GM21723 (cell line): ENCODE results near the gene ZNF787.
A peak's percentile ranks its signal among the peaks of the same experiment; 100 is the strongest.

ENCODE experiments used
- ATAC-seq: cut with Tn5 transposase; IDR thresholded peaks from one replicate; pipeline ENCODE4 v1.9.1; 2021; ENCODE audit warnings: mild to moderate bottlenecking, moderate library complexity; ENCODE audit not compliant: unreplicated experiment

The ZNF787 gene

GRCh38 chr19:56089344-56089743 is 31.8 kb downstream of the ZNF787 start:
- no peak for ATAC-seq

- no peak for ATAC-seq
Measured at GRCh38 chr19:56088497-56089215, 32.4 kb downstream of the ZNF787 start.

GRCh38 chr19:56087647-56088496 is 33.2 kb downstream of the ZNF787 start:
- no peak for ATAC-seq

- ATAC-seq, result no peak
Measured at GRCh38 chr19:56086671-56087430, 34.2 kb downstream of the ZNF787 start.

- ATAC-seq, result no peak
Measured at GRCh38 chr19:56085571-56086275, 35.4 kb downstream of the ZNF787 start.

- no peak for ATAC-seq
Measured at GRCh38 chr19:56084835-56085536, 36.1 kb downstream of the ZNF787 start.

- ATAC-seq, result no peak
Measured at GRCh38 chr19:56083668-56084067, 37.4 kb downstream of the ZNF787 start.

- ATAC-seq, result peak; percentile 74
Measured at GRCh38 chr19:56080669-56081401, 40.3 kb downstream of the ZNF787 start.

GRCh38 chr19:56079609-56080008 is 41.5 kb downstream of the ZNF787 start:
- ATAC-seq, result no peak

GRCh38 chr19:56076498-56076897 is 44.6 kb downstream of the ZNF787 start:
- ATAC-seq, result no peak

GRCh38 chr19:56071151-56071550 is 49.9 kb downstream of the ZNF787 start:
- ATAC-seq, result no peak

- ATAC-seq, result no peak
Measured at GRCh38 chr19:56069642-56070041, 51.5 kb downstream of the ZNF787 start.

GRCh38 chr19:56066152-56067023 is 54.7 kb downstream of the ZNF787 start:
- no peak for ATAC-seq

- no peak for ATAC-seq
Measured at GRCh38 chr19:56053596-56053995, 67.5 kb downstream of the ZNF787 start.
